ENCODE results near the gene ELP6. TPM values are rescaled to one million over a fixed set of nuclear protein-coding genes. Genes with fewer than 3 reads are reported as not detected.

The ELP6 gene
- total RNA-seq, 1 donor: 39.3 TPM

DNA sequence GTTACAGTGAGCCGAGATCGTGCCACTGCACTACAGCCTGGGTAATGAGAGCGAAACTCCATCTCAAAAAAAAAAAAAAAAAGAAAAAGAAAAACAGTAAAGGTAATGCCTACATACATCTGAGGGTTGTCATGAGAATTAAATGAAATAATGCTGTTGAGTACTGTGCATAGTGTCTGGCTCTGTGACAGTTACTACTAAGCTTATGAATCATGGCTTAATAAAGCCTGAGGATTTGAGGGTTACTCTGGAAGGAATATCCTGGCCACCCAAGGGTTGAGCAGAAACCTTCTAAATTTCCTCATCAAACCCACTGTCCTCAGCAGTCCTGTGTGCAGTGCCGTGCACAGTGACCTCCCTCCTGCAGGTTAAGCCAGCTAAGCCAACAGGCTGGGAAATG, 26.8 kb upstream of the ELP6 start:
- no peak for DNase-seq (ENCODE audit: low read depth)
- TF ChIP-seq, protein P1, sequence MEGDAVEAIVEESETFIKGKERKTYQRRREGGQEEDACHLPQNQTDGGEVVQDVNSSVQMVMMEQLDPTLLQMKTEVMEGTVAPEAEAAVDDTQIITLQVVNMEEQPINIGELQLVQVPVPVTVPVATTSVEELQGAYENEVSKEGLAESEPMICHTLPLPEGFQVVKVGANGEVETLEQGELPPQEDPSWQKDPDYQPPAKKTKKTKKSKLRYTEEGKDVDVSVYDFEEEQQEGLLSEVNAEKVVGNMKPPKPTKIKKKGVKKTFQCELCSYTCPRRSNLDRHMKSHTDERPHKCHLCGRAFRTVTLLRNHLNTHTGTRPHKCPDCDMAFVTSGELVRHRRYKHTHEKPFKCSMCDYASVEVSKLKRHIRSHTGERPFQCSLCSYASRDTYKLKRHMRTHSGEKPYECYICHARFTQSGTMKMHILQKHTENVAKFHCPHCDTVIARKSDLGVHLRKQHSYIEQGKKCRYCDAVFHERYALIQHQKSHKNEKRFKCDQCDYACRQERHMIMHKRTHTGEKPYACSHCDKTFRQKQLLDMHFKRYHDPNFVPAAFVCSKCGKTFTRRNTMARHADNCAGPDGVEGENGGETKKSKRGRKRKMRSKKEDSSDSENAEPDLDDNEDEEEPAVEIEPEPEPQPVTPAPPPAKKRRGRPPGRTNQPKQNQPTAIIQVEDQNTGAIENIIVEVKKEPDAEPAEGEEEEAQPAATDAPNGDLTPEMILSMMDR (IDR thresholded peaks at IDR 0.05; ENCODE audit: insufficient read depth, low read depth, low read length): no peak
- H3K4me3 ChIP-seq (ENCODE audit: low read depth, low read length): no peak overlapping the region

DNA sequence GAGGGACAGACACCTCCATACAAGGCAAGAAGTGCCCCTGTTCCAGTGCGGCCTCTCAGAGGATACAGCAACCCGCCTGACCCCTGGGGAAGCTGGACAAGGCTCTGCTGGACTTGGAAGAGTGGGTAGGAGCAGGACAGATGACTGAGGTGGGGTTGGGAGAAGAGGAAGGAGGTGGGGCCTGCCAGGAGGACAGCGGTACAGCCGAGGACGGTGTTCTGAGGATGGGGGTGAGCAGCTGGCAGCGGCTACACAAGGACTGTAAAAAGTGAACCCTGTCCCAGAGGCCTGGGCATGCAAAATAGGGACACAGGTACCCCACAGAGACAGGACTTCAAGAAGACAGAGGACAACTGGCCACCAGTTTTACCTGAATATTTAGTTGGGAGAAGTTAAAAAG, 23.5 kb upstream of the ELP6 start:
- no peak for DNase-seq (ENCODE audit: low read depth)
- no peak overlapping the region for H3K4me3 ChIP-seq (ENCODE audit: low read depth, low read length)
- TF ChIP-seq, protein P1 (IDR thresholded peaks at IDR 0.05; ENCODE audit: insufficient read depth, low read depth, low read length): no peak

DNA sequence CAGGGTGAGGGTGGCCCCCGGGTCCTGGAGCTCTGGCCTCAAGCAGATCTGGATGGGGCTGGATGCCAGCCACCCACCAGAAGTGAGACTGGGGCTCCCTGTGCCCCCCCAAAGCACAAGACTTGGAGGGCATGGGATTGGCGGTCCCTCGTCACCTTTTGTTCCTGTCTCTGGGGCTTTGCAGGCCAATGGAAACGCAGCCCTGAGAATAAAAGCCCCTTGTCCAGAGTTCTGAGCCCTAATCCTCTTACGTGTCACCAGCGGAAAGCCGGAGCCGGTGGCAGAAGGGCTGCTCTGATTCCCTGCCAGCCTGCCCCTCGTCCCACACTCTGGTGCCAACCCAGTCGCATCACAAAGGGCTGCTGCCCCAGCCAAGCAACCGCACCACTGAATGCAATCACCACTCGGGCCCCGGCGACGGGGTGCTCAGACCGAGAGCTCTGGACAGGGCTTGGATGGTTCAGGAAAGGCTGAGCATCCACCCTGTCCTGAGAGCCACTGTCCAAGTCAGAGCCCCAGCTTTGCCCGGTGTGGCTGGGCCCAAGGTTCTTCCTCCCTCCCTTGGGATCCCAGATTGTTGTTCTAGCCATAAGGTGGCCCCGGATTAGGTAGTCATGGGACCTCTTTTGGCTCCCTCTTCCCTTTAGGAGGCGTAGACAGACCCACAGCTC, 22.8 kb upstream of the ELP6 start:
- TF ChIP-seq, protein P1 (IDR thresholded peaks at IDR 0.05; ENCODE audit: insufficient read depth, low read depth, low read length): no peak
- DNase-seq (ENCODE audit: low read depth): no peak

DNA sequence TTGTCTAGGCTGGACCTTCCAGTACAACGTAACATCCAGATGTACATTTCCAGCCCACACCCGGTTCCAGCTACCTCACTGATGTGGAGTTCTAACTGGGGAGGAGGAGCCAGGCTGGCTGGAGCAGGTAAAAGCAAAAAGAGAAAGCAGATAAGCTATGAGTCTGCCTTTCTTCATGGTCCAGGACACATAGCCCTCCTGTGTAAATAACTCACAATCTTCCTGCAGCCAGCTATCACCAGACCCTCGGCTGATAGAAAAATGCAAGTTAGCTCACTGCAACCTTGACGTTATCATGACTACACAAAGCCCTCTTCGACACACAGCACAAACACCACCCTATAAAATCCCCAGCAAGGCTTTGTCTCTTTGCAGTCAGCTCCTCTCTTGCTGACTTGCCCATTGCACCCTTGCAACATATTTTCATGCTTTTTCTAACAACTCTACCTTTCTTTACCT, 20.5 kb upstream of the ELP6 start:
- DNase-seq (ENCODE audit: low read depth): no peak

More for the DNA sequence above, 22.8 kb upstream of the ELP6 start:
- H3K4me3 ChIP-seq (ENCODE audit: low read depth, low read length): no peak overlapping the region

DNA sequence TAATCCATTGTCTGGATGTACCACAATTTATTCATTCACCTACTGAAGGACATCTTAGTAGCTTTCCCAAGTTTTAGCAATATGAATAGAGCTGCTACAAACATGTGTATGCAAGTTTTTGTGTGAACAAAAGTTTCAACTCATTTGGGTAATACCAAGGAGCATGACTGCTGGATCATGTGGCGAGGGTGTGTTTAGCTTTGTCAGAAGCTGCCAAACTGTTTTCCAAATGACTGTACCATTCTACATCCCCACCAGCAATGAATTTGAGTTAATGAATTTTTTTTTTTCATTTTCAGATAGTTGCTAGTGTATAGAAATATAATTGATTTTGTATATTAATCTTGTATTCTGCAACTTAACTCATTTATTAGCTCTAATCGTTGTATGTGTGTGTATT, 20.0 kb upstream of the ELP6 start:
- no peak for DNase-seq (ENCODE audit: low read depth)
- H3K4me3 ChIP-seq (ENCODE audit: low read depth, low read length): no peak overlapping the region
- TF ChIP-seq, protein P1 (IDR thresholded peaks at IDR 0.05; ENCODE audit: insufficient read depth, low read depth, low read length): no peak

More for the DNA sequence above, 20.5 kb upstream of the ELP6 start:
- no peak overlapping the region for H3K4me3 ChIP-seq (ENCODE audit: low read depth, low read length)
- TF ChIP-seq, protein P1 (IDR thresholded peaks at IDR 0.05; ENCODE audit: insufficient read depth, low read depth, low read length): no peak

DNA sequence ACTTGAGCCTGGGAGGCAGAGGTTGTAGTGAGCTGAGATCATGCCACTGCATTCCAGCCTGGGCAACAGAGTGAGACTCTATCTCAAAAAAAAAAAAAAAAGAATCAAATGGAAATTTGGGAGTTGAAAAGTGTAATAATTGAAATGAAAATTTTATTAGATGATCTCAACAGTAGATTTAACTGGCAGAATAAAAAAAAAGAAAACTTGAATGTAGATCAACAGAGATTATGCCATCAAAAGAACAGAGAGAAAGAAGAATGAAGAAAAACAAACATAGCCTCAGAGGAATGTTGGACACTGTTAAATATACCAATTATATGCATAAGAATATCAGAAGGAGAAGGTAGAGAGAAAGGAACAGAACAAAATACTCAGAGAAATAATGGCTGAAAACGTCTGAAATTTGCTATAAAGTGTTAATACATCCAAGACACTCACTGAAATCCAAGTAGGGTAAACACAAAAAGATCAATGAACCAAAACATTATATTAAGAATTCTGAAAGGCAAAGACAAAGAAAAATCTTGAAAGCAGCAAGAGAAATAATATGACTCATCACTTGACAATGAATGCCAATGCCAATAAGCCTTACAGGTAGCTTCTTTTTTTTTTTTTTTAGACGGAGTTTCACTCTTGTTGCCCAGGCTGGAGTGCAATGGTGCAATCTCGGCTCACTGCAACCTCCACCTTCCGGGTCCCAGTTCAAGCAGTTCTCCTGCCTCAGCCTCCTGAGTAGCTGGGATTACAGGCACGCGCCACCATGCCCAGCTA, 14.6 kb upstream of the ELP6 start:
- TF ChIP-seq, protein P1 (IDR thresholded peaks at IDR 0.05; ENCODE audit: insufficient read depth, low read depth, low read length): no peak
- no peak for DNase-seq (ENCODE audit: low read depth)
- no peak overlapping the region for H3K4me3 ChIP-seq (ENCODE audit: low read depth, low read length)

All from fibroblast of villous mesenchyme (primary cell).